ENCODE data around the gene ANXA2R.
"Not testable (repeated sequence)": the region's sequence is repeated elsewhere in the genome, so short reads cannot be mapped to it uniquely, and the experiment has no call there.

ANXA2R gene

DNA sequence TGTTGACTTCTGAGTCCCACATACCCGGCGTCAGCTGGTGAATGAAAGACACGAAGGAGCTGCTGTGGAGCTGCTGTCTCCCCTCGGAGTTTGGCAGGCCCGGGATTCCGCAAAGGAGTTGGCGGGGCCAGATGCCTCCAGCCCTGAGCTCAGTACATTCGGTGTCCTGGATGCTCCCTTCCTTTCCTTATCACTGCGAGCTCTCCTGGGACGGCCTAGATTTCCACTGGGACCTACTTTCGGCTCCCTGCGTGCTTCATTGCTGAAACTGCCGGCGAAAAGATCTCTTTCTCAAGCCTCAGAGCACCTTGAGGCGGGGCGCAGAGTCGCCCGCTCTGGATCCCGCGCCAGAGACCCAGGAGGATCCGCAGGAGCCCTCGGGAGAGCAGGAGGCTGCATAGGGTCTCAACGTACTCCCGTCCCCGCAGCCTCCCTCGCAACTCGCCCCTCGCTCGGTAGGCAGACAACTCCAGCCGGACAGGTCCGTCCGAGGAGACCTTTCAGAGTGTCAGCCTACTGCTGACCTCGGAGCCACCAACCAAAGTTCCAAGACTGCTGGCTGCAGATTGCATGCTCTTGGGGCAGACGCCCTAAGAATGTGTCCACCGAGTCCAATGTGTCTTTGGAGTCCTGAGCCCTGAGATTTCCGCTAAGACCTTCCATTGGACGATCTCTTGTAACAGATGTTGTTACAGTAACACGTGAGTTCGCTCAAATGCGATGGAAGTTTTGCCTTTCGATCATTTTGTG is 6.1 kb downstream of the ANXA2R start:
- DNase-seq (ENCODE audit: low read depth) = no peak

DNA sequence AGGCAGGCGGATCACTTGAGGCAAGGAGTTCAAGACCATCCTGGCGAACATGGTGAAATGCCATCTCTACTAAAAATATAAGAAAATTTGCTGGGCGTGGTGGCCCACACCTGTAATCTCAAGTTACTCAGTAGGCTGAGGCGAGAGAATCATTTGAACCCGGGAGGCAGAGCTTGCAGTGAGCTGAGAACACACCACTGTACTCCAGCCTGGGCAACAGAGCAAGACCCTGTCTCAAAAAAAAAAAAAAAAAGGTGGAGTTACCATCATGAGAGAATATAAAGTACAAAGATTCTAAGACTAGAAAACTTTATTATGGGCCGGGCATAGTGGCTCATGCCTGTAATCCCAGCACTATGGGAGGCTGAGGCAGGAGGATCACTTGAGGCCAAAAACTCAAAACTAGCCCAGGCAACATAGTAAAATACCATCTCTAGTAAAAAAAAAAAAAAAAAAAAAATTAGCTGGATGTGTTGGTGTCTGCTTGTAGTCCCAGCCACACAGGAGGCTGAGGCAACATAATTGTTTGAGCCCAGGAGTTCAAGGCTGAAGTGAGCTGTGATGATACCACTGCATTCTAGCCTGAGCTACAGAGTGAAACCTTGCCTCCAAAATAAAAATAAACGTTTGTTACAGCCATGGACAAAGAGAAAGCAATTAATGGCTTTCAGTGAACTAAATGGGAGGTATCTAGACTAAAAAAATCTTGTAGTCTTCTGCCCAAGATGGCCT is 12.9 kb downstream of the ANXA2R start:
- DNase-seq (ENCODE audit: low read depth) = no peak

DNA sequence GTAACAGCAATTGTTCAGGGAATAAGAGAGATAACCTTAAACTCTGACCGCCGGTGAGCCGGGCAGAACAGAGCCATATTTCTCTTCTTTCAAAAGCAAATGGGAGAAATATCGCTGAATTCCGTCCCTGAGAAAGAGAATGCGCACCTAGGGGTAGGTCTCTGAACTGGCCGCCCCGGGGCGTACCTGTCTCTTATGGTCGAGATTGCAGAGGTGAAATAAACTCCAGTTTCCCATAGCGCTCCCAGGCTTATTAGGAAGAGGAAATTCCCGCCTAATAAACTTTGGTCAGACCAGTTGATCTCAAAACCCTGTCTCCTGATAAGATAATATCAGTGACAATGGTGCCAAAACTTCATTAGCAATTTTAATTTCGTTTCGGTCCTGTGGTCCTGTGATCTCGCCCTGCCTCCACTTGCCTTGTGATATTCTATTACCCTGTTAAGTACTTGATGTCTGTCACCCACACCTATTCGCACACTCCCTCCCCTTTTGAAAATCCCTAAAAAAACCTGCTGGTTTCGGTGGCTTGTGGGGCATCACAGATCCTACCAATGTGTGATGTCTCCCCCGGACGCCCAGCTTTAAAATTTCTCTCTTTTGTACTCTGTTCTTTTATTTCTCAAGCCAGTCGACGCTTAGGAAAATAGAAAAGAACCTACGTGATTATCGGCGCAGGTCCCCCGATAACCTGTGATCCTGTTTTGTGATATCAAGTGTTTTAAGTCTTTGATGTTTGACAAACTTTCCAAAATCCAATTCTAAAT is 14.8 kb downstream of the ANXA2R start:
- DNase-seq (ENCODE audit: low read depth) = not testable (repeated sequence)

DNA sequence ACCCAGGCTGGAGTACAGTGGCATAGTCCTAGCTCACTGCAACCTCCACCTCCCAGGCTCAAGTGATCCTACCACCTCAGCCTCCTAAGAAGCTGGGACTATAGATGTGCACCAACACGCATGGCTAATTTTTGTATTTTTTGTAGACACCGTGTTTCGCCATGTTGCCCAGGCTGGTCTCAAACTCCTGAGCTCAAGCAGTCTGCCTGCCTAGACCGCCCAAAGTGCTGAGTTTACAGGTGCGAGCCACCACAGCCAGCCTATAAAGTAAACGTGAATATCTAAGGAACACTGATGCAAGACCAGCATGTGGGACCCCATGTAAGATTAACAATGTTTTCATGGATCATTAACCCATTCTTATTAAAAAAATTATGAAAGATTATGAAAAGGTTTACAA is 15.9 kb downstream of the ANXA2R start:
- no peak for DNase-seq (ENCODE audit: low read depth)

DNA sequence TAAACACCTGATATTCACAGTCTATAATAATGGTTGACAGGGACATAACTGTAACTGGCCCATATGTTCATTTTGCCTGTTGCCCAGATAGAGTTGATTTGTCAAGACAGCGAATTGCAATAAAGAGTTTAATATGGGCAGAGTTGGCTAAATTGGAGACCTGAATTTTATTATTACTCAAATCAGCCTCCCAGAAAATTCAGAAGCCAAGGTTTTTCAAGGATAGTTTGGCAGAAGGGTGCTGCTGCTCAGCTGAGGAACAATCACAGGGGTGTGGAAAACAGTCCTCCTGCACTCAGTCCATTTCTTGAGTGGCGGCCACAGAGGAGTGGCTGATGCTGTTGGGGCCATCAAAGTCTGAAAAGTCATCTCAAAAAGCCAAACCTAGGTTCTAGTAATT is 19.0 kb downstream of the ANXA2R start:
- DNase-seq (ENCODE audit: low read depth) = no peak

DNA sequence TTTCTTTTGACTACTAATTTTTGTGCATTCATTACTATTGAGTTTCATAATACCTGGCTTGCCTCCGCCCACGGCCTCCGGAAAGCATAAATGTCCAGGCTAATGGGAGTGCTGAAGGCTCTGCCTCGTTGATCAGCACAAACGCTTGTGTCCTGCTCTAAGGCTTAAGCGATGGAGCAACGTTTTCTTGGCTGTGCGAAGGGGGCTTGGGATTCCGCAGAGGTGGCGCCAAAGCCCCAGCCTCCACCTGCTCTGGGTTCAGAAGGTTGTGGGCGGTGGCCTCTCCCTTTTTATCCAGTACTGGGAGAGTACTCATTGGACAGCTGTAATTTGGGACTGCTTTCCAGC is 19.7 kb downstream of the ANXA2R start:
- DNase-seq (ENCODE audit: low read depth) = no peak

DNA sequence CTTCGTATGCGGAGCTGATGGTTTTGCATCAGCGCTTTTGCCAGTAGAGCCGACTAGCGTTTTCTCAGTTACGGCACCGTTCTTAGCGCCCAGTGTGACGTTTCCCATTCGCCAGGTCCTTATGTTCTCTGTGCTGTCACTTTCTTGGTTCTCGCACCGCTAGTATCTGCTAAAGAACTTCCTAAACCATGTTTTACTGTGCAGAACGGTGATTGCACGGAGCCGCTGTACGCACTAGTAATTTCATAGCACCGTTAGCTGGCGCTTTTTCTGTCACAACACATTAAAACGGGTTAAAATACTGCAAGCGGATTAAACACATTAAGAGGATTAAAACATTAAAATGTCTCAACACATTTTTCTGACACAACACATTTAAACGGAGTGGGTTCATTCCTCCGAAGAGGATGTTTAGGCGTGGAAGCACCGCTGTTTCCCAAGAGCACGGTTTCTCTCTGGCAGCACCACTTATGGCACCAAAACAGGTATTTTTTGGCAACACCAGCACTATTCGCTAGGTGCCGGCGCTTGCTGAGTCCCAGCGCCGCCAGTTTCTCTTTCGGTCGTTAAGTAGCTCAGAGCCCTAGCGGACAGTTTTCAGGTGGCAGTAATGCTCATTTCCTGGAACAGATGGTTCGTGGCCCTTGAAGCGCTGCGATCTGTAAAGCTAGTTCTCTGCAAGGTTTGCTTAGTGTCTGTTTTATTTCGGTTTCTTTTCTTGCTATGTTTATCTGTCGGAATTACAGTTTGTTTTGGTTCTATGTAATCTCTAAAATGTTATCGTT is 20.3 kb downstream of the ANXA2R start:
- no peak for DNase-seq (ENCODE audit: low read depth)

DNA sequence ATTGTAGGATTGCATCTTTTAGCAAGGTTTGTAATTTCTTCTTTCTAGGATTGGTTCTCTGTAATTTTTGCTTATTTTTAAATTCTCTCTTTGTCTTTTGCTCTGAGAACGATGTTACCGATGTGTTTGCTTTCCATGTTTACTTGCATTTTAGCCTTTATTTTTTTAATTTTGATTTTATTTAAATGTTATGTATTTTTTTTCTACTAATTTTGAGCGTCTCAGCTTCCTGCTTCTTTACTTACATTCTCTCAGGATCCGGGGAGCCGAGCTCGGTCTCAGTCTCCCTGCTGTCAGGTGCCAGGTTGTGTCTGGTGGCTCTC is 20.9 kb downstream of the ANXA2R start:
- no peak for DNase-seq (ENCODE audit: low read depth)

DNA sequence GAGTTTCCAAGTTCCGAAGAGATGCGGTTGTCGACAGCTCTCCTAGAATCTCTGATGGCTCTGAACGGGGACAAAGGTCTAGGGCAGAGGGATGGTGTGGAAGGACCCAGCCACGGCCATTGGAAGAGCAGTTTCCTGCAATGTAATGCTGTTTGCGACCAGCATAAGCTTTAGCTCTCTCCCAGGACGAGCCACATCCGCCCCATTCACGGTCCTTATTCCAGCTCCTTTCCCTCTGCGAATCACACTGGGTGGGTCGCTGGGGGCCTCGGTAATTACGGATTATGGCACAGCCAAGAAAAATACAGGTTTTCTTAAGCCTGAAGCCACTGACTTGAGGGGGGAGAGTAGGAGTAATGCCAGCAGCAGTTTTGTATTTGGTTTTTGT is 22.7 kb downstream of the ANXA2R start:
- no peak for DNase-seq (ENCODE audit: low read depth)

DNA sequence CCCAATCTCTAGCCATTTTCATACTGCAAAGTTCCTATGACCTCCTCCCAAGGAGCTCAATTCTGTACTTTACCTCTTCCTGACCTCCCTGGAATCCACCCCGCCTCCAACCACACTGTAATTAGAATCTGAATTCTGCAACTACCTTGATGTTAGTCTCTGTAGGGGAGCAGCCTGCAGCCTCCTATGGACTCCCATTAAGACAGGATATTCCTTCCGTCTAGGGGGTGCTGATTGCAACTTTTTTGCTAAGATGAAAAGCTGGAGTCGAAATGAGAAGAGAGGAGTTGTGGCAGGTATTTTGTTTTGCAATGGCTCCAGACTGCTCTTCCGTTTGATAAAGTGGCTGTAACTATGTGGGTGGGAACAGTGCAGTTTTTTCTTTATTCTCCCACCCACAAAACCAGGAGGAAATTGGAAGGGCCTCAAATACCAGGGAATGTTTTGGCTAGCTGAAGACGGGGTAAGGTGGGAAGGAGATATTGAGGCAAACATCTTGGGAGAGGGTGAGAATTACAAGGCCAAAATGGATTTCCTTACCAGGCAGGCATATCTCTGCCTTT is 23.8 kb downstream of the ANXA2R start:
- no peak for DNase-seq (ENCODE audit: low read depth)

DNA sequence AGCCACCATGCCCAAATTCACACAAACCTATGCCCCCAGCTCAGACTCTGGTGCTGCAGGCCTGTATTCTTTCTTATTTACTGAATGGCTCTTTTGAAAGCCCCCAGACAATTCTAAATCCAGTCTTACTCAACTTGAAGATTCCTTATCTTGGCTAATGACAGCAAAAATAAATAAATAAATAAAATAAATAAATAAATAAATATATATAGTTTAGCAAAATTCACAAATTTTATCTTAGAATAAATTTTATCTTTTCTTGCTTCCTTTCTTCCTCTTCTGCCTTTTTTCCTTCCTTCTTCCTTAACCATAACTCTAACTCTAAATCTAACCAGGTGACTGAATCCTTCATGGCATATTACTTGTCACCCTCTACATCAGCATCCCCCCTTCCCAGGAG is 25.6 kb downstream of the ANXA2R start:
- no peak for DNase-seq (ENCODE audit: low read depth)

DNA sequence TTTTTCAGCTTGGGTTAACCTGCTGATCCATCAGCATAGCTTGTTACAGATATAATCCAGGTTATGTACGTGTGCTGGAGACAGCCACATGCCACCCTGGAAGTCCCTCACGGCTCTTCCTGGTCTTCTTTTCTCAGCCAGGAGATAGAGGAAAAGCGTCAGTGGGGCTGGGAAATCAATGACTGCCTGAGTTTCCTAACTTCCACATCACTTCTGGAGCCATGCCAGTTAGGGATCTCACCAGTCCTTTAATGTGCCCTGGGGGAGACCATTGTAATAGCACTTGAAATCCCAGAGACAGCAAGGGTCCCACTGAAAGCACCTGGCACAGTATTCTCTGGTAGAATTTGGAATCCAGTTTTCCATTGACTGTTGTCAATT is 29.2 kb downstream of the ANXA2R start:
- DNase-seq (ENCODE audit: low read depth) = no peak

DNA sequence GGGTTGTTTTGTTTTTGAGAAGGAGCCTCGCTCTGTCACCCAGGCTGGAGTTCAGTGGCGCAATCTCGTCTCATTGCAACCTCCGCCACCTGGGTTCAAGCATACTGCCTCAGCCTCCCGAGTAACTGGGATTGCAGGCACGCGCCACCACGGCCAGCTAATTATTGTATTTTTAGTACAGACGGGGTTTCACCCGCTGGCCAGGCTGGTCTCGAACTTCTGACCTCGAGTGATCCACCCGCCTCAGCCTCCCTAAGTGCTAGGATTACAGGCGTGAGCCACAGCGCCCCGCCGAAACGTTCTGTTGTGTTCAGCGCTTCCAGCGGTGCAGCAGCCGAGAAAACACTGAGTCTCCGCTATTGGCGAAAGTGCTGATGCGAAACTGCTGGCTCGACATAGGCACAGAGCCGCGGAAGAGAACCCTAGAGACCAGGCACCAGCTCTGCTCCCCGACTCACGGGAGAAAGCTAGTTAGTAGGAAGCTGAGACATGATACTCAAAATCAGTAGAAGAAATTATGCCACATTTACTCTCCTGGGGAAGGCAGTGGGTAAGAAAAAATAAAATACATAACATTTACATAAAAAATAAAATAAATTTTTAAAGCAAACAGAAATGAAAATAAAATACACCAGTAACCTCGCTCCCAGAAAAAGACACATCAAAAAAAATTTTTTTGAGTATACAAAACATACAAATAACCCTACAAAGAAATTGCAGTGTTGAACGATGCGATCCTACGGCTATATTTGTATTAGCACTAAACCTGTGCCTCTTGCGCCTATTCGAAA is 31.6 kb downstream of the ANXA2R start:
- peak; percentile 85 for DNase-seq (ENCODE audit: low read depth)

DNA sequence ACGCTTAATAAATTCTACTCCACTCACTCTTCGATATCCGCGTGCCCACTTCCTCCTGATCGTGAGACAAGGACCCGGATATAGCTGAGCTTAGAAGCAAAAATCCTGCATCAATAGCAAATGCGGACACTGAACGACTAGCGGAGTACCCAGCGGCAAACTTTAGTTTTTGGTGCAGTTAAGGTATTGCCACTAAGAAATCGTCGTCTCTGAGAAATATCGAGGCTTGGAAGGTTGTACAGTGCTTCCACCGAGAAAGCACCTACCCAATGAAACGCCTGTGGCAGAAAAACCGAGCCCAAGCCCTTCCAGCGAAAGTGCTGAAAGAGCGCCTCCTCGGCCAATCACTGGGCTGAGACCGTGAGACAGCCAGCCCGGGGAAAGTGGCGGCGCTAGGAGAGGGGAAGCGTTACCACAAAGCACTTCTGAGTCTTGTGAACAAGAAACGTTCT is 32.2 kb downstream of the ANXA2R start:
- no peak for DNase-seq (ENCODE audit: low read depth)

DNA sequence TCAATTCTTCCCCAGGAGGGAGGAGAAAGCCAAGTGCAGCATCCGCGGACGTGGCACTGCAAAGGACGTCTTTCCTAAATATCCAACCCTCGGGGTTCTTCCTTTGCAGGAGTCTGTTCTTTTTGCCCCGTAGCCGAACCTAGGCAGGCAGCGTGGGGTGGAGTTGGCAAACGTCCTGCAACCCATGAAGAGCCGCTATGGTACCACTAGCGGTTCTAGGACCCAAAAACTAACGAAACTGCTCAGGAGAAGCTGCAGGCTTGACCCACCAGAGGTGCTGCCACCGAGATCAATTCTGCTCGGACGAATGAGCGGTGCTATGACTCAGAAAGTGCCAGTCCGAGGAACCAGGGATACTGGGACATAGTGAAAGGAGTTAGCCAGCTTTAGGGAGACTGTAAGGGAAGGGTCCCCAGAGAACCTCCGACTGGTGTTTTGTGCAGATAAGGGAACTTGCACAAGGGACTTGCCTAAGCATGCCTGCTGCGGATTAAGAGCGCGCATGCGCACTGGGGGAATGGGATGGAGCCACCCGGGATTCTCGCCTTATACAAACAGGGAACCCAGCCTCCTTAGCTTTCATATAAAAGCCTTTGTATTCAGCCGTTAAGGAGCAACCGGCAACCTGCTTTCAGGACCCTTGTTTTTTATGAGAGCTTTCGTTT is 32.7 kb downstream of the ANXA2R start:
- DNase-seq (ENCODE audit: low read depth) = peak; percentile 89

DNA sequence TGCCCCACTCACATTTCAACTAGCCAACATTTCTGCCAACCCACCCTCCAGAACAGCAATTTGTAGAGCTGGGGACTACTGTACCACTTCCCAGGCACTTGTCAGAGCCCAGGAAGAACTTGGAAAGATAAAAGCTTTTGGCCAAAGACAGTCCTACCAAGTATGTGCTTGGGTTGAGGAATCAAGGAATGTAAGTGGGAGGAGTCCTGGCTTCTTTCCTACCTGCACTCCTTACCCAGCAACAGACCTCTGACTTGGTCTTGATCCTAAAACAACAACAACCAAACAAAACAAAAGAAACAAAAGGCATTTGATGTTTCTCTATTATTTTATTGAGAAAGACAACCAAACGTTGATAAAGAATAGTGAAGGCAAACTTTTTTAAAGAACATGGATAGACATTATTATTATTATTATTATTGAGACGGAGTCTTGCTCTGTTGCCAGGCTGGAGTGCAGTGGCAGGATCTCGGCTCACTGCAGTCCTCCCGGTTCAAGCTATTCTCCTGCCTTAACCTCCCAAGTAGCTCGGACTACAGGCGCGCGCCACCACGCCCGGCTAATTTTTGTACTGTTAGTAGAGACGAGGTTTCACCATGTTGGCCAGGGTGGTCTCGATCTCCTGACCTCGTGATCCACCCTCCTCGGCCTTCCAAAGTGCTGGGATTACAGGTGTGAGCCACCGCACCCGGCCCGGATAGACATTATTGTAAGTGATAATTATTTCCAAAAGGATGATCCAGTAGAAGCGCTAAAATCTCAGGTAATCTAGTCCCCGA is 33.5 kb downstream of the ANXA2R start:
- DNase-seq (ENCODE audit: low read depth) = no peak

DNA sequence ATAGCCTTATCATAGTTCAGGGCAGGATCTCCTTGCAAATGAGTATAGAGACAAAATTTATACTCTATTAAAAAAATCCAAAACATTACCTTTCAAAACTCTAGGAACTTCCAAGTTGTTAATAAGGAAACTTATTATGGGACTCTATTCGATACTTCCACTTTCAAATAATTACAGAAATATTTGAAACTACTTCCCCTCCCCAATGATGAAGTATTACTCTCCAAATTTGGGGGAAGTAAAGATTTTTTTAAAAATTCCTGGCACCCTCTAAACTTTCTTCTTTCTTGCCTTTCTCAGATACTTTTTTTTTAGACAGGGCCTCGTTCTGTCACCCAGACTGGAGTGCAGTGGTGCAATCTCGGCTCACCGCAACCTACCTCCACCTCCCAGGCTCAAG is 35.1 kb downstream of the ANXA2R start:
- DNase-seq (ENCODE audit: low read depth) = no peak

DNA sequence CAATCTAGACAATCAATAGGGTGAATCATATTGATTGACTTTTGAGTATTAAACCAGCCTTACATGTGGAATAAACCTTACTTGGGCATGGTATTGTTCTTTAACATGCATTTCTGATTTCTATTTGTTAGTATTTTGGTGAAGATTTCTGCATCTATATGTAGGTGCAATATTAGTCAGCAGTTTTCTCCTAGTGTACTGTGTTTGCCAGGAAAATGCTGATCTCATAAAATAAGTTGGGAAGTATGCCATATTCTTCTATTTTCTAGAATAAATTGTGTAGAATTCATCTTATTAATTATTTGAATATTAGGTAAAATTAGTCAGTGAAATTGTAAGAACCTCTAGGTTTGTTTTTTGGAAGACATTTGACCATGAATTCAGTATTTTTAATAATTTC is 38.4 kb downstream of the ANXA2R start:
- no peak for DNase-seq (ENCODE audit: low read depth)

DNA sequence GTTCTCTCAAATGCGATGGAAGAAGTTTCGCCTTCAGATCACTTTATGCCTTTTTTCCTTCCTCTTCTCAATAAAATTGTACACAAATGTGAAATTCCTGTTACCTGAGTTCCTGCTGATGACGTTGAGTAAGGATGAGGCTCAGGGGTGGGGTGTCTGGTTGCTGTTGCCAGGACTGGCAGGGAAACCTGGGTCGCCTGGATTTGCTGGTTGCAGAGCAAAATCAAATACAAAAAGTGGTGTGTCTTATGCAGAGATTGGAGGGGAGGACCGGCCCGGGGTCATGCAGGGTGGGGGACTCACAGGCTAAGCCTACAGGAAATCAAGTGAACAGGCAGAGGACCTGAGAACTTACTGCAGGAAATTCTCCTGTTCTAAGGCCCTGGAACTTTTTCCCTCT is 39.2 kb downstream of the ANXA2R start:
- no peak for DNase-seq (ENCODE audit: low read depth)
